IPS-15b (cell line): ENCODE measurements around the gene FOXP2.
"Not testable (repeated sequence)": the region's sequence is repeated elsewhere in the genome, so short reads cannot be mapped to it uniquely, and the experiment has no call there.

Experiments
- H3K27me3 ChIP-seq: one replicate; pipeline ENCODE4 v1.6.1; 2013; ENCODE audit warnings: low read length; ENCODE audit not compliant: control insufficient read depth, insufficient read depth
- H3K36me3 ChIP-seq: one replicate; pipeline ENCODE4 v1.6.1; 2013; ENCODE audit warnings: low read length; ENCODE audit not compliant: control insufficient read depth, insufficient read depth
- H3K4me1 ChIP-seq: one replicate; pipeline ENCODE4 v1.6.1; 2013; ENCODE audit warnings: mild to moderate bottlenecking, low read length; ENCODE audit not compliant: control insufficient read depth, insufficient read depth
- H3K4me3 ChIP-seq: one replicate; pipeline ENCODE4 v1.5.1; 2013; ENCODE audit warnings: low read depth, low read length
- H3K9ac ChIP-seq: one replicate; pipeline ENCODE4 v1.6.1; 2013; ENCODE audit warnings: low read depth, mild to moderate bottlenecking, low read length
- H3K9me3 ChIP-seq: one replicate; pipeline ENCODE4 v1.6.1; 2013; ENCODE audit warnings: mild to moderate bottlenecking, low read length; ENCODE audit not compliant: control insufficient read depth, insufficient read depth

Gene FOXP2

GRCh38 chr7:114426824-114427223 lies 12.2 kb downstream of the FOXP2 start:
- no peaks in the 10 kb centered on the region for H3K9me3 ChIP-seq
- H3K4me3 ChIP-seq: no peak overlapping the region
- no peaks in the 10 kb centered on the region for H3K36me3 ChIP-seq
- no peak overlapping the region for H3K9ac ChIP-seq
- H3K4me1 ChIP-seq: no peaks in the 10 kb centered on the region
- no peaks in the 10 kb centered on the region for H3K27me3 ChIP-seq

GRCh38 chr7:114428211-114428610 lies 13.6 kb downstream of the FOXP2 start:
- Histone ChIP-seq H3K36me3 (no peaks in the 10 kb centered on the region), H3K9me3 (no peaks in the 10 kb centered on the region), H3K9ac (no peak overlapping the region), H3K27me3 (no peaks in the 10 kb centered on the region), H3K4me1 (no peaks in the 10 kb centered on the region), H3K4me3 (no peak overlapping the region)

- H3K4me1 ChIP-seq: no peaks in the 10 kb centered on the region
- H3K9me3 ChIP-seq: no peaks in the 10 kb centered on the region
- no peak overlapping the region for H3K9ac ChIP-seq
- H3K27me3 ChIP-seq: no peaks in the 10 kb centered on the region
- H3K36me3 ChIP-seq: no peaks in the 10 kb centered on the region
- no peak overlapping the region for H3K4me3 ChIP-seq
Observed at GRCh38 chr7:114431189-114431588, 16.6 kb downstream of the FOXP2 start.

GRCh38 chr7:114432061-114432460 lies 17.4 kb downstream of the FOXP2 start:
- H3K9ac ChIP-seq: no peak overlapping the region
- no peak overlapping the region for H3K4me3 ChIP-seq
- no peaks in the 10 kb centered on the region for H3K9me3 ChIP-seq
- no peaks in the 10 kb centered on the region for H3K27me3 ChIP-seq
- H3K36me3 ChIP-seq: no peaks in the 10 kb centered on the region
- H3K4me1 ChIP-seq: no peaks in the 10 kb centered on the region

GRCh38 chr7:114432703-114433102 lies 18.1 kb downstream of the FOXP2 start:
- Histone ChIP-seq H3K9ac (no peak overlapping the region), H3K4me1 (no peaks in the 10 kb centered on the region), H3K27me3 (no peaks in the 10 kb centered on the region), H3K9me3 (no peaks in the 10 kb centered on the region), H3K36me3 (no peaks in the 10 kb centered on the region), H3K4me3 (no peak overlapping the region)

- H3K4me1 ChIP-seq: no peaks in the 10 kb centered on the region
- H3K4me3 ChIP-seq: no peak overlapping the region
- H3K36me3 ChIP-seq: no peaks in the 10 kb centered on the region
- no peak overlapping the region for H3K9ac ChIP-seq
- no peaks in the 10 kb centered on the region for H3K9me3 ChIP-seq
- no peaks in the 10 kb centered on the region for H3K27me3 ChIP-seq
Observed at GRCh38 chr7:114439581-114439980, 25.0 kb downstream of the FOXP2 start.

GRCh38 chr7:114440927-114441326 lies 26.3 kb downstream of the FOXP2 start:
- H3K4me1 ChIP-seq, H3K27me3 ChIP-seq, H3K9me3 ChIP-seq, H3K36me3 ChIP-seq, H3K9ac ChIP-seq, H3K4me3 ChIP-seq: not testable (repeated sequence)

GRCh38 chr7:114444196-114444595 lies 29.6 kb downstream of the FOXP2 start:
- Histone ChIP-seq H3K36me3 (no peaks in the 10 kb centered on the region), H3K27me3 (no peaks in the 10 kb centered on the region), H3K9me3 (no peaks in the 10 kb centered on the region), H3K4me3 (no peak overlapping the region), H3K4me1 (no peaks in the 10 kb centered on the region), H3K9ac (no peak overlapping the region)

GRCh38 chr7:114450431-114450830 lies 35.8 kb downstream of the FOXP2 start:
- no peaks in the 10 kb centered on the region for H3K27me3 ChIP-seq
- no peaks in the 10 kb centered on the region for H3K4me1 ChIP-seq
- H3K9me3 ChIP-seq: no peaks in the 10 kb centered on the region

GRCh38 chr7:114459574-114459973 lies 45.0 kb downstream of the FOXP2 start:
- H3K4me3 ChIP-seq: no peak overlapping the region

More at GRCh38 chr7:114450431-114450830, 35.8 kb downstream of the FOXP2 start:
- H3K36me3 ChIP-seq: no peaks in the 10 kb centered on the region
- no peak overlapping the region for H3K9ac ChIP-seq
- no peak overlapping the region for H3K4me3 ChIP-seq

GRCh38 chr7:114460021-114460420 lies 45.4 kb downstream of the FOXP2 start:
- no peaks in the 10 kb centered on the region for H3K36me3 ChIP-seq
- H3K4me3 ChIP-seq: no peak overlapping the region
- no peaks in the 10 kb centered on the region for H3K27me3 ChIP-seq
- no peaks in the 10 kb centered on the region for H3K9me3 ChIP-seq
- H3K9ac ChIP-seq: no peak overlapping the region
- H3K4me1 ChIP-seq: no peaks in the 10 kb centered on the region

More at GRCh38 chr7:114459574-114459973, 45.0 kb downstream of the FOXP2 start:
- Histone ChIP-seq H3K9me3 (no peaks in the 10 kb centered on the region), H3K36me3 (no peaks in the 10 kb centered on the region), H3K9ac (no peak overlapping the region), H3K4me1 (no peaks in the 10 kb centered on the region), H3K27me3 (no peaks in the 10 kb centered on the region)

GRCh38 chr7:114466917-114467316 lies 52.3 kb downstream of the FOXP2 start:
- Histone ChIP-seq H3K36me3 (no peaks in the 10 kb centered on the region), H3K9ac (no peak overlapping the region), H3K4me3 (no peak overlapping the region), H3K9me3 (no peaks in the 10 kb centered on the region), H3K27me3 (no peaks in the 10 kb centered on the region), H3K4me1 (no peaks in the 10 kb centered on the region)

- Histone ChIP-seq H3K4me1 (no peaks in the 10 kb centered on the region), H3K4me3 (no peak overlapping the region), H3K9me3 (no peaks in the 10 kb centered on the region), H3K9ac (no peak overlapping the region), H3K27me3 (no peaks in the 10 kb centered on the region), H3K36me3 (no peaks in the 10 kb centered on the region)
Observed at GRCh38 chr7:114468844-114469243, 54.2 kb downstream of the FOXP2 start.
